Gastroesophageal sphincter (tissue), 3 donors: ENCODE results near the gene MYL12B.

Experiments used
- CTCF ChIP-seq, 4 experiments: fragments of 200-600 bp in 2 of 4; fragments of 450-650 bp in 2 of 4; sonication (generic) in 1 of 4; IDR thresholded peaks; one replicate each; pipeline ENCODE4 v1.5.1; 2017 to 2019; ENCODE audit warnings: antibody characterized with exemption in 4 of 4, mild to moderate bottlenecking in 2 of 4, moderate library complexity in 2 of 4
- EP300 ChIP-seq: sonication (generic); formaldehyde crosslinking; IDR thresholded peaks from one replicate; pipeline ENCODE4 v1.6.1; 2017; ENCODE audit warnings: antibody characterized with exemption, mild to moderate bottlenecking

- TF ChIP-seq CTCF (IDR thresholded peaks at IDR 0.05) (peak in 2 of 4 experiments; percentile 5 to 22), EP300 (no peak)
These were observed at the start of gene MYL12B for GRCh38 chr18:3261373-3262233.
